Endothelial cell of umbilical vein (primary cell): ENCODE data around the gene TBC1D14. TPM values are rescaled to one million over a fixed set of nuclear protein-coding genes. Genes with fewer than 3 reads are reported as not detected.

ENCODE experiments used
- BruUV-seq: library from RNA; stranded (reverse); fragments of 400-500 nt; replicated peaks from 2 replicates; lab custom pipeline; 2021; lab: Mats Ljungman, UMichigan
- CTCF ChIA-PET: fragments of 300-600, 350-600 bp; sonication (Branson Sonifier 250); formaldehyde crosslinking; loops from one replicate; lab custom pipeline; 2021; ENCODE audit warnings: antibody characterized with exemption, inconsistent platforms; lab: Charles Lee
- POLR2A ChIA-PET: fragments of 300-600, 350-600 bp; sonication (Branson Sonifier 250); formaldehyde crosslinking; loops from one replicate; lab custom pipeline; 2021; ENCODE audit warnings: antibody characterized with exemption, inconsistent platforms; lab: Charles Lee
- DNase-seq: peaks from one replicate; pipeline ENCODE4 v3.0.0-alpha.2; 2011; ENCODE audit warnings: low read depth, low spot score
- FAIRE-seq: peaks from 2 replicates; lab custom pipeline; 2011; peaks lifted over from hg19 to GRCh38; lab: Jason Lieb, UNC
- H2AFZ ChIP-seq: 2 replicates; pipeline ENCODE4 v1.6.0; 2012; ENCODE audit warnings: low read depth, low read length, control low read depth, inconsistent platforms
- H3K27ac ChIP-seq: 2 replicates; pipeline ENCODE4 v1.5.1; 2011; ENCODE audit warnings: low read depth, mild to moderate bottlenecking, control low read depth, low read length, moderate library complexity; ENCODE audit not compliant: insufficient read depth
- H3K27me3 ChIP-seq, 2 experiments: 2 replicates each; pipeline versions ENCODE4 v1.6.0 to v1.6.1; 2011; ENCODE audit warnings: low read length in 2 of 2, mixed read lengths in 1 of 2; ENCODE audit not compliant: control insufficient read depth in 2 of 2, insufficient read depth in 2 of 2
- H3K36me3 ChIP-seq, 2 experiments: 2 replicates in 1 of 2; 3 replicates in 1 of 2; pipeline ENCODE4 v1.5.1; 2011; ENCODE audit warnings: low read length in 2 of 2, mild to moderate bottlenecking in 1 of 2, moderate library complexity in 1 of 2; ENCODE audit not compliant: control insufficient read depth in 2 of 2, insufficient read depth in 2 of 2; ENCODE audit errors: extremely low read depth in 1 of 2
- H3K4me1 ChIP-seq: 3 replicates; pipeline ENCODE4 v1.5.1; 2011; ENCODE audit warnings: mild to moderate bottlenecking, low read length; ENCODE audit not compliant: control insufficient read depth, insufficient read depth; ENCODE audit errors: extremely low read depth
- H3K4me2 ChIP-seq: 2 replicates; pipeline ENCODE4 v1.6.1; 2011; ENCODE audit warnings: low read length, control low read depth, mixed read lengths; ENCODE audit not compliant: insufficient read depth
- H3K4me3 ChIP-seq, 3 experiments: fragments of 200-600 bp in 1 of 3; sonication (generic), shearing (Covaris generic) in 1 of 3; replicated peaks in 1 of 3; 2 replicates each; pipeline ENCODE4 v1.5.1; 2011 to 2016; ENCODE audit warnings: control low read depth in 3 of 3, low read length in 3 of 3, mild to moderate bottlenecking in 2 of 3, inconsistent platforms in 1 of 3, low read depth in 1 of 3, moderate library complexity in 1 of 3; ENCODE audit not compliant: insufficient read depth in 1 of 3
- H3K79me2 ChIP-seq: 2 replicates; pipeline ENCODE4 v1.6.0; 2012; ENCODE audit warnings: low read length, inconsistent platforms; ENCODE audit not compliant: control insufficient read depth, insufficient read depth
- H3K9ac ChIP-seq: replicated peaks from 2 replicates; pipeline ENCODE3; 2011; ENCODE audit warnings: low read length, control low read depth; ENCODE audit not compliant: insufficient read depth; ENCODE audit errors: extremely low read depth
- H3K9me1 ChIP-seq: replicated peaks from 3 replicates; pipeline ENCODE4 v1.6.0; 2011; ENCODE audit warnings: mild to moderate bottlenecking, low read length; ENCODE audit not compliant: control insufficient read depth, insufficient read depth; ENCODE audit errors: extremely low read depth
- H3K9me3 ChIP-seq: replicated peaks from 2 replicates; pipeline ENCODE4 v1.5.1; 2012; ENCODE audit warnings: low read length, inconsistent platforms; ENCODE audit not compliant: control insufficient read depth, insufficient read depth
- H4K20me1 ChIP-seq: replicated peaks from 2 replicates; pipeline ENCODE3; 2011; ENCODE audit warnings: mild to moderate bottlenecking, low read length; ENCODE audit not compliant: control insufficient read depth, insufficient read depth; ENCODE audit errors: extremely low read depth
- EZH2 ChIP-seq: IDR thresholded peaks from 2 replicates; pipeline ENCODE4 v1.6.1; 2012; ENCODE audit warnings: borderline replicate concordance, low read depth, mild to moderate bottlenecking, moderate library complexity, low read length, inconsistent platforms; ENCODE audit not compliant: severe bottlenecking
- GATA2 ChIP-seq: IDR thresholded peaks from 2 replicates; pipeline ENCODE4 v1.7.0; 2011; ENCODE audit warnings: low read depth, mild to moderate bottlenecking, moderate library complexity, mixed read lengths, low read length; ENCODE audit not compliant: insufficient read length, insufficient read depth
- JUN ChIP-seq: IDR thresholded peaks from 2 replicates; pipeline ENCODE4 v1.6.1; 2011; ENCODE audit warnings: borderline replicate concordance, low read depth; ENCODE audit not compliant: insufficient read length, insufficient read depth
- MYC ChIP-seq: IDR thresholded peaks from one replicate; pipeline ENCODE4 v1.6.1; 2011; ENCODE audit warnings: mild to moderate bottlenecking, low read depth, low read length
- dilution Hi-C: fragments of 300-500 bp; cut with MboI; formaldehyde crosslinking; loops from one replicate; pipeline ENCODE4 v1.15.0; 2019; ENCODE audit warnings: low sequenced_read_pairs; ENCODE audit not compliant: extremely low pct_ligation_motif_present
- intact Hi-C: fragments of 100-400 bp; cut with micrococcal nuclease; formaldehyde crosslinking; loops from one replicate; pipeline ENCODE4 v1.10.0; 2022
- polyA plus RNA-seq, 4 experiments: library from polyadenylated mRNA; depleted of rRNA in 3 of 4; stranded (reverse) in 3 of 4; unstranded in 1 of 4; fragments of >200 nt; gene quantifications; 2 replicates each; pipeline versions ENCODE4 v1.2.1 to v1.2.3, GENCODE V29; 2011 to 2012; ENCODE audit warnings: missing spikeins in 1 of 4
- total RNA-seq: library from RNA; stranded (reverse); gene quantifications from 2 replicates; pipeline ENCODE4 v1.2.3, GENCODE V29; 2021
- TF ChIP-seq, protein P1 (sequence below): IDR thresholded peaks from 2 replicates; pipeline ENCODE4 v1.6.1; 2011; ENCODE audit not compliant: insufficient read depth, insufficient read length
- TF ChIP-seq, protein P2 (sequence below), 2 donors: IDR thresholded peaks; 1 replicate in 1 of 2; 2 replicates in 1 of 2; pipeline ENCODE4 v1.5.1; 2011; ENCODE audit warnings: low read length in 2 of 2, mild to moderate bottlenecking in 2 of 2, moderate library complexity in 2 of 2, control low read depth in 1 of 2, inconsistent platforms in 1 of 2, low read depth in 1 of 2; ENCODE audit not compliant: insufficient read depth in 1 of 2; ENCODE audit errors: extremely low read depth in 1 of 2

The TBC1D14 gene
- total and polyA plus RNA-seq, 2 donors (not counting 3 experiments of a cell fraction or from before 2014, with no cell fraction given), result 23.7 to 24.8 TPM

DNA sequence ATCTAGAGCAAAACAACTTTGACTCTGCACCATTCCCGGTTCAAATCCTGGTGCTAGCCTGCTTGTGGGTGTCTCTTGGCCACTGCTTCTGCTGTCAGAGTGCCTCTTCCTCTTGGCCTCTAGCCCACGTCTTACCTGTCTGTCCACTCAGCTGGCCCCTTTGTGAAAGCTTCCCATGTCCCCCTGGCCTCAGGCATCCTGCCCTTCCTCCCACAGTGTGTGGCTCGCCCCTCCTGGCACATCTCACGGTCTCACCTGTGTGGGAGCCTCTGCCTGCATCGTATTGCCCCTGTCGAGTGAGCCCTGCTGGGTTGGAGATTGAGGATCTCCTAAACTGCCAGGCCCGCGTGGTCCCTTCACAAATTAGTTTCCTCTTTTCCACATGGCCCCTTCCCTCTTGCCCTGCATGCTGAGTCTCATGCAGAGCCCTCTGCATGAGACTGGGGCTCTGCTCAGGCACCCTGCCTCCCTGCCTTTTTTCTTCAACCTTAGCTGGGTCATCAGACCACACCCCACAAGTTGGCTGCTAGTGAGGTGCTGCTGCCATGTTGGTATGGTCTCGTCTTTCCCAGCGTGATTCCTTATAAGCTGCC lies 79.8 kb downstream of the TBC1D14 start:
- H3K79me2 ChIP-seq, result peaks cover 27% of the 10 kb centered on the region
- dilution Hi-C loops, result loop anchor here (5.0 kb wide), 1 partner anchor 33 kb away; no protein-coding TSS in a partner anchor

More for the DNA sequence above, 79.8 kb downstream of the TBC1D14 start:
- no peak for DNase-seq
- no peaks in the 10 kb centered on the region for H3K9me3 ChIP-seq
- H3K4me3 ChIP-seq, result no peak overlapping the region
- no peaks in the 10 kb centered on the region for H3K9me1 ChIP-seq
- TF ChIP-seq MYC (no peak), EZH2 (no peak), JUN (no peak), GATA2 (no peak)
- TF ChIP-seq, protein P1, sequence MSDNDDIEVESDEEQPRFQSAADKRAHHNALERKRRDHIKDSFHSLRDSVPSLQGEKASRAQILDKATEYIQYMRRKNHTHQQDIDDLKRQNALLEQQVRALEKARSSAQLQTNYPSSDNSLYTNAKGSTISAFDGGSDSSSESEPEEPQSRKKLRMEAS, result no peak
- TF ChIP-seq, protein P2, sequence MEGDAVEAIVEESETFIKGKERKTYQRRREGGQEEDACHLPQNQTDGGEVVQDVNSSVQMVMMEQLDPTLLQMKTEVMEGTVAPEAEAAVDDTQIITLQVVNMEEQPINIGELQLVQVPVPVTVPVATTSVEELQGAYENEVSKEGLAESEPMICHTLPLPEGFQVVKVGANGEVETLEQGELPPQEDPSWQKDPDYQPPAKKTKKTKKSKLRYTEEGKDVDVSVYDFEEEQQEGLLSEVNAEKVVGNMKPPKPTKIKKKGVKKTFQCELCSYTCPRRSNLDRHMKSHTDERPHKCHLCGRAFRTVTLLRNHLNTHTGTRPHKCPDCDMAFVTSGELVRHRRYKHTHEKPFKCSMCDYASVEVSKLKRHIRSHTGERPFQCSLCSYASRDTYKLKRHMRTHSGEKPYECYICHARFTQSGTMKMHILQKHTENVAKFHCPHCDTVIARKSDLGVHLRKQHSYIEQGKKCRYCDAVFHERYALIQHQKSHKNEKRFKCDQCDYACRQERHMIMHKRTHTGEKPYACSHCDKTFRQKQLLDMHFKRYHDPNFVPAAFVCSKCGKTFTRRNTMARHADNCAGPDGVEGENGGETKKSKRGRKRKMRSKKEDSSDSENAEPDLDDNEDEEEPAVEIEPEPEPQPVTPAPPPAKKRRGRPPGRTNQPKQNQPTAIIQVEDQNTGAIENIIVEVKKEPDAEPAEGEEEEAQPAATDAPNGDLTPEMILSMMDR (IDR thresholded peaks at IDR 0.05; ENCODE audit: extremely low read depth in 1 of 2, insufficient read depth in 1 of 2, low read depth in 1 of 2, low read length in 2 of 2), result no peak
- H3K27me3 ChIP-seq, result no peaks in the 10 kb centered on the region
- no peak for FAIRE-seq
- BruUV-seq, result no TSS peak
- ChIA-PET POLR2A (no interaction called here), CTCF (interaction anchor here (1.1 kb wide), 1 partner anchor 15 kb away, joined by 5 read pairs; no protein-coding TSS in a partner anchor)
- no peak overlapping the region for H3K27ac ChIP-seq
- H4K20me1 ChIP-seq, result no peaks in the 10 kb centered on the region
- H3K9ac ChIP-seq, result no peak overlapping the region
- intact Hi-C loops, result no loop called here
- H3K4me1 ChIP-seq, result peaks cover 45% of the 10 kb centered on the region
- no peak overlapping the region for H2AFZ ChIP-seq
- H3K36me3 ChIP-seq, result peaks cover 0 to 5% of the 10 kb centered on the region in 2 experiments
- no peak overlapping the region for H3K4me2 ChIP-seq
